ENCODE results near the gene NFATC1. TPM values are rescaled to one million over a fixed set of nuclear protein-coding genes. Genes with fewer than 3 reads are reported as not detected.

The NFATC1 gene
- total RNA-seq, 6 donors from 2014 or later, result 13.6 to 39.5 (median 20.3) TPM

- Histone ChIP-seq H3K36me3 (peaks cover 0 to 29% (median 13%) of the 10 kb centered on the region in 4 donors), H3K9me3 (no peaks in the 10 kb centered on the region), H3K27me3 (no peaks in the 10 kb centered on the region), H3K27ac (no peak overlapping the region), H3K4me3 (no peak overlapping the region), H3K4me1 (no peaks in the 10 kb centered on the region)
- no peak for TF ChIP-seq CTCF (IDR thresholded peaks at IDR 0.05)
- no peak for TF ChIP-seq POLR2AphosphoS5 (IDR thresholded peaks at IDR 0.05)
- no peak for TF ChIP-seq POLR2A (IDR thresholded peaks at IDR 0.05)
- no peak for TF ChIP-seq EP300 (IDR thresholded peaks at IDR 0.05)
- 90 to 93% methylated on average over 10 to 15 of the region's 15 CpGs for WGBS, 2 donors
- DNase-seq (peak in 1 of 2 donors; percentile 53), ATAC-seq (ENCODE audit: low FRiP score in 2 of 2) (no peak)
These were observed 49.5 kb downstream of the NFATC1 start for GRCh38 chr18:79445221-79445620.

- 79 to 82% methylated on average over 18 of the region's 18 CpGs for WGBS, 2 donors
- Histone ChIP-seq H3K27me3 (no peaks in the 10 kb centered on the region), H3K27ac (no peak overlapping the region), H3K9me3 (no peaks in the 10 kb centered on the region), H3K36me3 (peaks cover 1 to 29% (median 16%) of the 10 kb centered on the region in 4 donors), H3K4me3 (no peak overlapping the region), H3K4me1 (no peaks in the 10 kb centered on the region)
- no peak for TF ChIP-seq EP300 (IDR thresholded peaks at IDR 0.05)
- no peak for TF ChIP-seq POLR2A (IDR thresholded peaks at IDR 0.05)
- TF ChIP-seq POLR2AphosphoS5 (IDR thresholded peaks at IDR 0.05), result no peak
- TF ChIP-seq CTCF (IDR thresholded peaks at IDR 0.05), result no peak
- ATAC-seq (ENCODE audit: low FRiP score in 2 of 2), result no peak
- peak in 1 of 2 donors; percentile 52 for DNase-seq
These were observed 50.2 kb downstream of the NFATC1 start for GRCh38 chr18:79445696-79446561.

GRCh38 chr18:79446931-79447330 lies 51.2 kb downstream of the NFATC1 start:
- no peak overlapping the region for H3K4me3 ChIP-seq
- H3K27me3 ChIP-seq, result no peaks in the 10 kb centered on the region
- no peak overlapping the region for H3K27ac ChIP-seq
- H3K36me3 ChIP-seq, result peaks cover 5 to 39% (median 23%) of the 10 kb centered on the region in 4 donors
- no peaks in the 10 kb centered on the region for H3K4me1 ChIP-seq
- DNase-seq (peak in 1 of 2 donors; percentile 71), ATAC-seq (ENCODE audit: low FRiP score in 2 of 2) (no peak)
- TF ChIP-seq POLR2A (IDR thresholded peaks at IDR 0.05), result no peak
- no peak for TF ChIP-seq CTCF (IDR thresholded peaks at IDR 0.05)
- TF ChIP-seq POLR2AphosphoS5 (IDR thresholded peaks at IDR 0.05), result no peak
- H3K9me3 ChIP-seq, result no peaks in the 10 kb centered on the region
- WGBS, 2 donors, result 93 to 97% methylated on average over 23 to 24 of the region's 24 CpGs

- H3K9me3 ChIP-seq, result no peaks in the 10 kb centered on the region
These were observed 52.1 kb downstream of the NFATC1 start for GRCh38 chr18:79447703-79448367.

More at GRCh38 chr18:79447703-79448367, 52.1 kb downstream of the NFATC1 start:
- ATAC-seq (ENCODE audit: low FRiP score in 2 of 2) (no peak), DNase-seq (peak in 1 of 2 donors; percentile 74)
- peaks cover 5 to 47% (median 26%) of the 10 kb centered on the region in 4 donors for H3K36me3 ChIP-seq
- H3K27me3 ChIP-seq, result no peaks in the 10 kb centered on the region
- H3K27ac ChIP-seq, result no peak overlapping the region
- no peak for TF ChIP-seq POLR2A (IDR thresholded peaks at IDR 0.05)
- no peak for TF ChIP-seq CTCF (IDR thresholded peaks at IDR 0.05)
- TF ChIP-seq POLR2AphosphoS5 (IDR thresholded peaks at IDR 0.05), result no peak
- no peak for TF ChIP-seq EP300 (IDR thresholded peaks at IDR 0.05)
- H3K4me1 ChIP-seq, result no peaks in the 10 kb centered on the region
- 90 to 91% methylated on average over 16 to 29 of the region's 29 CpGs for WGBS, 2 donors
- H3K4me3 ChIP-seq, result no peak overlapping the region
